Medulla oblongata (tissue), 1 donor: ENCODE data around the gene NDFIP1.
"Not testable (repeated sequence)": the region's sequence is repeated elsewhere in the genome, so short reads cannot be mapped to it uniquely, and the experiment has no call there.

Experiments used
- DNase-seq: peaks from one replicate; pipeline ENCODE4 v3.0.0-alpha.2; 2015; ENCODE audit errors: extremely low spot score

NDFIP1 gene, protein sequence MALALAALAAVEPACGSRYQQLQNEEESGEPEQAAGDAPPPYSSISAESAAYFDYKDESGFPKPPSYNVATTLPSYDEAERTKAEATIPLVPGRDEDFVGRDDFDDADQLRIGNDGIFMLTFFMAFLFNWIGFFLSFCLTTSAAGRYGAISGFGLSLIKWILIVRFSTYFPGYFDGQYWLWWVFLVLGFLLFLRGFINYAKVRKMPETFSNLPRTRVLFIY

GRCh38 chr5:142108432-142109330 lies at the start of gene NDFIP1:
NDFIP1 (plus strand) TSS chr5:142108779; CDS start chr5:142108975, 196 bp downstream.
- DNase-seq: peak; percentile 77

- no peak for DNase-seq
These were observed 49.2 kb upstream of the NDFIP1 start for GRCh38 chr5:142059304-142059940.

DNA sequence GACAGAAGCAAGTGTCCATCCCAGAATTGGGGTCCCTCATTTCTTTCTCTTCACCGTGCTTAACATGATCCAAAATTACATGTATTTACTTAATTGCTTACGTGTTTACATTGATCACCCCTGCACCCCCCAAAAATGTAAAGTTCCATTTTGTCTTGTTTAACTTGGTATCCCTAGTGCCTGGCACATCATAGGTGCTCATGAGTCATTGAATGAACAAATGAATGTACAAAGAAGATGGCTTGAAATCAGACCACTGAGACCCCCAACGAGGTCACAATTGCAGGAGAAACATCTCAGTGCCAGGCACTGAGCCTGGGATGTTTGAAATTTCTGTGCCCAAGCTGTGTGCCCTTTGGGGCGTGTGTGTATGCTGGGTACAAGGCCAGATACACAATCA lies 45.2 kb upstream of the NDFIP1 start:
- no peak for DNase-seq

DNA sequence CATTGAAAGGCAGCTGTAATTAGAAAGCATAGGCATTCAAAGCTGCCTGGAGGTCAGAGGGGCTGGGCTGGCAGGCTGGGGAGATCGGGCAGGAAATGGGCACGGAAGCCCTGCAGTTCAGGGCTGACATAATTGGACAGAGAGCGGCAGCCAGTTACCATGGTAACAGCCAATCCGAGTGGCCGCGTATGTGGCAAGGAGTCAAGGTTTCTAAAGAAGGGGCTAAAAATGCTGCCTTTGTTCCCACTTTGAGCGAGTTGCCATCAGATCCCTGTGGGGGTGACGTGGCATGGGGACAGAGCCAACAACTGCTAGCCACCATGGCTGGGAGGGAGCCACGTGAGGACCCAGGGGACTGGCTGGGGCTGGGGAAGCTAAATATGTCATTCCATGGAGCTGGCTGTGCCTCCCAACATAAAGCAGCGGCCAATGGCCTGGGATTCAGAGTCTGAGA lies 44.7 kb upstream of the NDFIP1 start:
- DNase-seq: peak; percentile 99

- DNase-seq: peak; percentile 73
These were observed 43.3 kb upstream of the NDFIP1 start for GRCh38 chr5:142065273-142065672.

- no peak for DNase-seq
These were observed 38.8 kb upstream of the NDFIP1 start for GRCh38 chr5:142069606-142070399.

- no peak for DNase-seq
These were observed 37.8 kb upstream of the NDFIP1 start for GRCh38 chr5:142070734-142071133.

GRCh38 chr5:142072488-142072887 lies 36.1 kb upstream of the NDFIP1 start:
- DNase-seq: no peak

GRCh38 chr5:142073362-142073988 lies 35.1 kb upstream of the NDFIP1 start:
- DNase-seq: no peak

DNA sequence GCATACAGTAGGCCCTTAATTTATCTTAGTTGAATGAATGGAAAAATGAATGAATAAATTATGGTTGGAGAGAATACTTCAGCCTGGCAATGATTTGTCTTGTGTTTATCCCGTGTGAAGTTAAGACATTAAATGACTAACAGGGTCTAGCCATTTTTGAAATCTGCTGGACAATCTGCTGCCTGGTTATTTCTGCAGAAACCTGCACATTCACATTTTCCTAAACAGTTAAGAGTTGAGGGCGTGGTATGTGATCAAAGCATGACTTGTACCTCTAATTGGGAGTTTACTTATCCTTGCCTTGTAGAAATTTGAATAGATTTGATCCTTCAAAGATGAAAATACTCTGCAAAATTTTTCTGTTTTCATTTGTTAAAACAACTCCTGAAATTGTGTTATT lies 34.6 kb upstream of the NDFIP1 start:
- no peak for DNase-seq

GRCh38 chr5:142078221-142078620 lies 30.4 kb upstream of the NDFIP1 start:
- no peak for DNase-seq

- DNase-seq: no peak
These were observed 29.9 kb upstream of the NDFIP1 start for GRCh38 chr5:142078706-142079105.

- no peak for DNase-seq
These were observed 29.3 kb upstream of the NDFIP1 start for GRCh38 chr5:142079306-142079721.

- no peak for DNase-seq
These were observed 28.3 kb upstream of the NDFIP1 start for GRCh38 chr5:142080248-142080647.

DNA sequence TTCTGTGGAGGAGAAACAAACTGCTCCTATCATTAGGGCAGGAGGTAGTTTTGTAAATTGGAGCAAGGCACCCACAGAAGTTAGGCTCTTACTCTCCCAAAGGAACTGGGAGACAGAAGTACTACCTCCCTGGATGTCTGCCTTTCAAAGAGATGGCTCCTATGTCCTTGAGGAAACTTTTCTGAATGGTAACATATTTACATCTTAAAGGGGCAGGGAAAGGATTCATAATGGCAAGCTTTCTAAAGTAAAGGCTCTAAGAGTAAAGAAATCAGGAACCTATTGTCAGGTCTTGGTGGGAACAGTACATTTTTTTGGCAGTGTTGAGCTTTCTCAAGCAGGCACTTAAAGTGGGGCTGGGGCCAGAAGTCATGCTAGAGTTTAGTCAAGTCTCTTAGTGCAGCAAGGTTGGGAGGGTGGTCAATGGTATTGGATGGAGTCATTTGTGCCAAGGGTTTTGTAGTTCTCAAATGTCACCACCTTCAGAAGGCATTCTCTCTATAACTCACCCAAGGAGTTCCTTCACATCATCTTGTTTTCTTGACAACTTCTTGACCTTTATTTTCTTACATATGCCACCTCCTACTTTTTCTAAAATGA lies 26.3 kb upstream of the NDFIP1 start:
- DNase-seq: no peak

- DNase-seq: no peak
These were observed 22.4 kb upstream of the NDFIP1 start for GRCh38 chr5:142086229-142086628.

DNA sequence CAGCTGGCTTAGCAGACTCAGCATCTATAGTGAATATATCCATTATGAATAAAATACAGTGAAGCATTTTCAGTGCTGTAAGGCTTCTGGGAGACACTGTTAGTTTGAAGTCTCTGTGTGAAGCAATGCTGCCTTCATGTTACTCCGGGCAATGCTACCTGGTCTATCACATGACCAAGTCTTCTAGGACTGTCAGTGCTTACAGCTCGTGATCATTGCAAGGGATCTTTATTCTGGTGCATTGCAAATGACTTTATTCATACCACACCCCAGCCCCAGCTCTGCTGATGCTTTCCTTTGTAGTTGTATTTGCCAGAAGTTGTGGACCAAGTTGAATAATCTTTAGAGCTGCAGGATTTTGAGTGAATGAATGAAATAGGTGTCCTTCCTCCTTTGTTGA lies 21.9 kb upstream of the NDFIP1 start:
- DNase-seq: no peak

- no peak for DNase-seq
These were observed 20.5 kb upstream of the NDFIP1 start for GRCh38 chr5:142087920-142088679.

GRCh38 chr5:142088855-142089479 lies 19.6 kb upstream of the NDFIP1 start:
- not testable (repeated sequence) for DNase-seq

DNA sequence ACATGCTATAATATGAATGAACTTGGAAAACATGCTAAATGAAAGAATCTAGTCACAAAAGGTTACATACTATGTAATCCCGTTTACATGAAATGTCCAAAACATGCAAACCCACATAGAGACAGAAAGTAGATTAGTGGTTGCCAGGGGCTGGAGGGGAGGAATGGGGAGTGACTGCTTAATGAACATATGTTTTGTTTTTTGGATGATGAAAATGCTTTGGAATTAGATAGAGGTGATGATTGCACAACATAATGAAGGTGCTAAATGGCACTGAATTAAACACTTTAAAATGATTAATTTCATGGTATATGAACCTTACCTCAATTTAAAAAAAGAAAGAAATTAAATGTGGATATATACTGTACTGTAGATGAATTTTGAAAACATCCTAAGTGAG lies 17.6 kb upstream of the NDFIP1 start:
- DNase-seq: no peak
